ENCODE results near the gene JAML.

- TF ChIP-seq, protein P1, sequence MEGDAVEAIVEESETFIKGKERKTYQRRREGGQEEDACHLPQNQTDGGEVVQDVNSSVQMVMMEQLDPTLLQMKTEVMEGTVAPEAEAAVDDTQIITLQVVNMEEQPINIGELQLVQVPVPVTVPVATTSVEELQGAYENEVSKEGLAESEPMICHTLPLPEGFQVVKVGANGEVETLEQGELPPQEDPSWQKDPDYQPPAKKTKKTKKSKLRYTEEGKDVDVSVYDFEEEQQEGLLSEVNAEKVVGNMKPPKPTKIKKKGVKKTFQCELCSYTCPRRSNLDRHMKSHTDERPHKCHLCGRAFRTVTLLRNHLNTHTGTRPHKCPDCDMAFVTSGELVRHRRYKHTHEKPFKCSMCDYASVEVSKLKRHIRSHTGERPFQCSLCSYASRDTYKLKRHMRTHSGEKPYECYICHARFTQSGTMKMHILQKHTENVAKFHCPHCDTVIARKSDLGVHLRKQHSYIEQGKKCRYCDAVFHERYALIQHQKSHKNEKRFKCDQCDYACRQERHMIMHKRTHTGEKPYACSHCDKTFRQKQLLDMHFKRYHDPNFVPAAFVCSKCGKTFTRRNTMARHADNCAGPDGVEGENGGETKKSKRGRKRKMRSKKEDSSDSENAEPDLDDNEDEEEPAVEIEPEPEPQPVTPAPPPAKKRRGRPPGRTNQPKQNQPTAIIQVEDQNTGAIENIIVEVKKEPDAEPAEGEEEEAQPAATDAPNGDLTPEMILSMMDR (conservative IDR thresholded peaks at IDR 0.05; ENCODE audit: low read length): no peak
- no peak for TF ChIP-seq EZH2phosphoT487 (IDR thresholded peaks at IDR 0.05; ENCODE audit: borderline replicate concordance)
These were observed 8.6 kb upstream of the JAML start for GRCh38 chr11:118233377-118233776.
